WTC11 (cell line): ENCODE measurements around the gene PTPRN2. TPM values are rescaled to one million over a fixed set of nuclear protein-coding genes. Genes with fewer than 3 reads are reported as not detected.

Source experiments
- ATAC-seq: fragments of 200-7000 bp; cut with Tn5 transposase; 2 replicates; pipeline ENCODE4 v1.10.0; 2021; ENCODE audit warnings: mild to moderate bottlenecking, moderate library complexity
- CTCF ChIA-PET: fragments of 300-600 bp; sonication (Branson Sonifier 250); formaldehyde crosslinking; loops from one replicate; lab custom pipeline; 2021; ENCODE audit warnings: antibody characterized with exemption; lab: Charles Lee
- POLR2A ChIA-PET: fragments of 350-600 bp; sonication (Branson Sonifier 250); formaldehyde crosslinking; loops from one replicate; lab custom pipeline; 2021; ENCODE audit warnings: antibody characterized with exemption; lab: Charles Lee
- DNase-seq: peaks from one replicate; pipeline ENCODE4 v3.0.0; 2021; ENCODE audit warnings: low spot score
- H3K27ac Mint-ChIP-seq: 2 replicates; pipeline ENCODE4 v1.8.0; 2021; ENCODE audit warnings: mixed read lengths
- H3K27me3 Mint-ChIP-seq: 2 replicates; pipeline ENCODE4 v1.8.0; 2021; ENCODE audit warnings: low read depth, mild to moderate bottlenecking, moderate library complexity, mixed read lengths
- H3K36me3 Mint-ChIP-seq: 2 replicates; pipeline ENCODE4 v1.8.0; 2021; ENCODE audit warnings: mixed read lengths
- H3K4me1 Mint-ChIP-seq: 2 replicates; pipeline ENCODE4 v1.8.0; 2022; ENCODE audit warnings: mixed read lengths
- H3K4me3 Mint-ChIP-seq: 2 replicates; pipeline ENCODE4 v1.8.0; 2021; ENCODE audit warnings: mild to moderate bottlenecking, moderate library complexity, mixed read lengths
- H3K9me3 Mint-ChIP-seq: 2 replicates; pipeline ENCODE4 v1.8.0; 2021; ENCODE audit warnings: mixed read lengths
- AFF4 ChIP-seq: sonication (generic); formaldehyde crosslinking; IDR thresholded peaks from 2 replicates; pipeline ENCODE4 v1.8.1; 2023; ENCODE audit warnings: mild to moderate bottlenecking, missing genetic modification reagents, borderline replicate concordance
- ATF6 ChIP-seq: sonication (generic); formaldehyde crosslinking; IDR thresholded peaks from 2 replicates; pipeline ENCODE4 v1.8.1; 2023; ENCODE audit warnings: mild to moderate bottlenecking, missing genetic modification reagents
- CBFB ChIP-seq: sonication (generic); formaldehyde crosslinking; IDR thresholded peaks from 2 replicates; pipeline ENCODE4 v1.8.1; 2022; ENCODE audit warnings: mild to moderate bottlenecking, low read depth, missing genetic modification reagents
- FOXP1 ChIP-seq: sonication (generic); formaldehyde crosslinking; IDR thresholded peaks from 2 replicates; pipeline ENCODE4 v1.8.0; 2022; ENCODE audit warnings: missing genetic modification reagents, mild to moderate bottlenecking, moderate library complexity, borderline replicate concordance
- GABPB1 ChIP-seq: sonication (generic); formaldehyde crosslinking; IDR thresholded peaks from 2 replicates; pipeline ENCODE4 v1.8.1; 2023; ENCODE audit warnings: mild to moderate bottlenecking, missing genetic modification reagents
- JAZF1 ChIP-seq: fragments of 250-450 bp; sonication (Bioruptor Pico); IDR thresholded peaks from 2 replicates; pipeline ENCODE4 v1.9.0; 2021; ENCODE audit warnings: moderate library complexity, mild to moderate bottlenecking, inconsistent platforms
- JUN ChIP-seq: sonication (generic); formaldehyde crosslinking; IDR thresholded peaks from 2 replicates; pipeline ENCODE4 v1.8.0; 2023; ENCODE audit warnings: mild to moderate bottlenecking, missing genetic modification reagents
- MXD4 ChIP-seq: fragments of 250-450 bp; sonication (Bioruptor Pico); IDR thresholded peaks from 2 replicates; pipeline ENCODE4 v1.8.0; 2021; ENCODE audit warnings: mild to moderate bottlenecking, moderate library complexity, borderline replicate concordance
- NR3C1 ChIP-seq: sonication (generic); formaldehyde crosslinking; conservative IDR thresholded peaks from 2 replicates; pipeline ENCODE4 v1.8.1; 2023; ENCODE audit warnings: low read depth, mild to moderate bottlenecking, missing genetic modification reagents
- STAT6 ChIP-seq: sonication (generic); formaldehyde crosslinking; conservative IDR thresholded peaks from 2 replicates; pipeline ENCODE4 v1.8.1; 2023; ENCODE audit warnings: mild to moderate bottlenecking, low read depth, missing genetic modification reagents, moderate library complexity
- TEAD1 ChIP-seq: sonication (generic); formaldehyde crosslinking; IDR thresholded peaks from 2 replicates; pipeline ENCODE4 v1.8.0; 2022; ENCODE audit warnings: mild to moderate bottlenecking, missing genetic modification reagents
- USF1 ChIP-seq: sonication (generic); formaldehyde crosslinking; IDR thresholded peaks from 2 replicates; pipeline ENCODE4 v1.8.0; 2022; ENCODE audit warnings: mild to moderate bottlenecking, missing genetic modification reagents
- ZBTB43 ChIP-seq: sonication (generic); formaldehyde crosslinking; IDR thresholded peaks from 2 replicates; pipeline ENCODE4 v1.8.1; 2023; ENCODE audit warnings: mild to moderate bottlenecking, missing genetic modification reagents
- ZNF396 ChIP-seq: fragments of 250-450 bp; sonication (Bioruptor Pico); IDR thresholded peaks from 2 replicates; pipeline ENCODE4 v1.8.0; 2021; ENCODE audit warnings: mild to moderate bottlenecking, moderate library complexity, borderline replicate concordance
- total RNA-seq: library from RNA; stranded (reverse); gene quantifications from 3 replicates; pipeline ENCODE4 v1.2.3, GENCODE V29; 2021

PTPRN2 gene
- total RNA-seq, 1 experiment from 2014 or later: 4.7 TPM

- no peak for TF ChIP-seq AFF4 (CRISPR knock-in tag)
- no peak for TF ChIP-seq CBFB
- no peak for TF ChIP-seq ATF6
- no peak for TF ChIP-seq USF1 (CRISPR knock-in tag)
- TF ChIP-seq MXD4: no peak
- no peak for TF ChIP-seq JAZF1 (CRISPR knock-in tag)
- no peak for TF ChIP-seq JUN
- TF ChIP-seq STAT6 (CRISPR knock-in tag): no peak
These were observed 290.9 kb downstream of the PTPRN2 start (continued) for GRCh38 chr7:158296798-158297104.

GRCh38 chr7:158295966-158296797 is 291.4 kb downstream of the PTPRN2 start:
- no peak for DNase-seq
- CTCF ChIA-PET: no interaction called here
- no peak overlapping the region for H3K4me3 Mint-ChIP-seq

More at GRCh38 chr7:158295966-158296797, 291.4 kb downstream of the PTPRN2 start:
- Mint-ChIP-seq H3K36me3 (peaks cover 23% of the 10 kb centered on the region), H3K4me1 (peaks cover 35% of the 10 kb centered on the region), H3K9me3 (peaks cover 15% of the 10 kb centered on the region), H3K27me3 (peaks cover 3% of the 10 kb centered on the region; the same call in 1 of the 2 replicates), H3K27ac (no peak overlapping the region)
- POLR2A ChIA-PET: no interaction called here
- no peak for TF ChIP-seq GABPB1 (CRISPR knock-in tag)
- TF ChIP-seq STAT6 (CRISPR knock-in tag): no peak
- TF ChIP-seq FOXP1 (CRISPR knock-in tag): no peak
- TF ChIP-seq ATF6: no peak
- TF ChIP-seq ZNF396 (CRISPR knock-in tag): no peak
- no peak for TF ChIP-seq ZBTB43 (CRISPR knock-in tag)
- no peak for TF ChIP-seq TEAD1 (CRISPR knock-in tag)
- no peak for TF ChIP-seq NR3C1
- ATAC-seq: no peak
